Measurements from ENCODE around the gene PTOV1. TPM values are rescaled to one million over a fixed set of nuclear protein-coding genes. Genes with fewer than 3 reads are reported as not detected.
A peak's percentile ranks its signal among the peaks of the same experiment; 100 is the strongest.

PTOV1 gene
- total and polyA plus RNA-seq, 2 of the 4 experiments (the other 2 are of a cell fraction): 34.4 to 107 TPM

DNA sequence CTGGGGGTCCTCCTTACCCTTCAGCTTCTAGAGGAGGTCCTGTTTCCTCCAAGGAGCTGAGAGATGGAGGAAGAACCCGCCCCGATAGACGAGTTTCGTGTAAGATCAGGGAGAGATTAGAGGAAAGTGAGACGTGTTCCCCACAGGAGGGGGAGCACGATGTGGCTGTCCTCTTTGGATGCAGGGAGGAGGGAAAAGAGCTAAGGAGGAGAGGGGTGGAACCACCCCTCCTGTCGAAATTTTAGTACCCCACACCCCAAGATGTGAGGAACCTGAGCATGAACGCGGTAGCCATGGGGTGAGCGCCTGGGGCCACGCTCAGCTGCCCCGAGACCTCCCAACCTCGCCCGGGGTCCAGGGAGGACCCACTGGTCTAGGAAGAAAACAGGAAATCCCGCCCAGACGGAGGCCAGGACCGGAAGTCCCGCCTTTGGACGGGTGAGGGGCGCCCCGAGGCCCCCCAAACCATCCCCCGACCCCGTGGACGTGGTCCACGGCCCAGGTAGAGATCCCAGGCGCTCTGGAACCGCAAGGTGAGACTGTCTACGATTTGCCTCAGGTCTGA lies 25.0 kb downstream of the PTOV1 start:
- Histone ChIP-seq H3K4me1 (ENCODE audit: control insufficient read depth, insufficient read depth, low read length) (peaks cover 7% of the 10 kb centered on the region), H3K79me1 (ENCODE audit: low read depth in 1 of 2, low read length in 2 of 2) (peaks cover 27 to 61% of the 10 kb centered on the region in 2 experiments), H3K4ac (ENCODE audit: low read depth, low read length) (peak overlapping the region; percentile 98), H4K20me1 (ENCODE audit: insufficient read depth, low read length) (no peaks in the 10 kb centered on the region; the same call in 1 of the 2 replicates), H2AK9ac (replicated peaks; ENCODE audit: low read depth, low read length, poor library complexity) (peak overlapping the region; percentile 100), H3K9me1 (ENCODE audit: insufficient read depth, low read length) (peaks cover 10% of the 10 kb centered on the region), H3K56ac (ENCODE audit: extremely low read depth, insufficient read depth, low read length) (peak overlapping the region; percentile 93), H4K8ac (ENCODE audit: low read depth in 2 of 2, low read length in 2 of 2) (peak overlapping the region; percentile 97 to 98), H4K91ac (ENCODE audit: insufficient read depth, low read depth, low read length) (peak overlapping the region; percentile 98), H3K36me3 (ENCODE audit: control insufficient read depth, insufficient read depth, low read length) (peaks cover 17% of the 10 kb centered on the region; the same call in 1 of the 2 replicates), H2BK15ac (ENCODE audit: low read depth, low read length) (peak overlapping the region; percentile 47; the same call in 1 of the 3 replicates), H3K27me3 (ENCODE audit: control insufficient read depth, insufficient read depth, low read length) (no peaks in the 10 kb centered on the region), H3K14ac (replicated peaks; ENCODE audit: low read depth, low read length) (peak overlapping the region; percentile 99), H2AFZ (replicated peaks; ENCODE audit: low read length, poor library complexity) (peak overlapping the region; percentile 99), H3K18ac (ENCODE audit: low read depth, low read length) (peak overlapping the region; percentile 92), H2BK20ac (ENCODE audit: low read depth, low read length) (peak overlapping the region; percentile 21; the same call in 1 of the 2 replicates), H3K23ac (ENCODE audit: low read depth, low read length) (peak overlapping the region; percentile 92; the same call in 1 of the 2 replicates), H4K5ac (ENCODE audit: low read depth, low read length) (peak overlapping the region; percentile 99), H3K27ac (ENCODE audit: insufficient read depth, low read length) (peak overlapping the region; percentile 97), H3K4me3 (ENCODE audit: insufficient read depth, low read depth, low read length) (peak overlapping the region; percentile 63), H2BK5ac (ENCODE audit: low read depth, low read length, poor library complexity, severe bottlenecking) (peak overlapping the region; percentile 96), H2BK120ac (ENCODE audit: low read depth, low read length) (peak overlapping the region; percentile 81), H3K4me2 (ENCODE audit: low read depth, low read length) (peak overlapping the region; percentile 99), H3K9me3 (ENCODE audit: control insufficient read depth, insufficient read depth, low read length) (no peaks in the 10 kb centered on the region), H2AK5ac (ENCODE audit: low read depth, low read length) (peak overlapping the region; percentile 97), H3K9ac (ENCODE audit: low read depth, low read length) (peak overlapping the region; percentile 97)
- WGBS, 2 experiments (ENCODE audit: extremely low coverage in 2 of 2, insufficient read length in 1 of 2): 0% methylated on average over 15 of the region's 28 CpGs; no CpG with 5 or more reads in 1 of the 2 experiments
- ChIA-PET CTCF (no interaction called here), POLR2A (ENCODE audit: unreplicated experiment) (interaction anchor here (1.3 kb wide), 1 partner anchor 11 kb away, joined by 6 read pairs; no protein-coding TSS in a partner anchor)
- peak; percentile 29 for DNase-seq
- TF ChIP-seq SMC3 (IDR thresholded peaks at IDR 0.05; ENCODE audit: low read depth, low read length) (no peak), POLR2A (IDR thresholded peaks at IDR 0.05; ENCODE audit: low read depth, low read length) (peak; percentile 50; the same call in 1 of the 2 replicates)
- in situ Hi-C loops (cut with MboI; ENCODE audit: low sequenced_read_pairs): no loop called here
- BruUV-seq (replicated peaks): no TSS peak
- peak; percentile 24 for ATAC-seq (ENCODE audit: low read depth)
- intact Hi-C loops (cut with micrococcal nuclease): loop anchor here (5.0 kb wide), 1 partner anchor 151 kb away; the partner anchor contains the start of genes VRK3 and ZNF473
- dilution Hi-C loops (cut with HindIII; ENCODE audit: low sequenced_read_pairs, unreplicated experiment): no loop called here
